ENCODE measurements around the gene ATP6V0C.

GRCh38 chr16:2471653-2472487 lies 41.9 kb upstream of the ATP6V0C start:
- TF ChIP-seq CTCF (conservative IDR thresholded peaks at IDR 0.05; ENCODE audit: low read depth, low read length) (no peak), EZH2 (IDR thresholded peaks at IDR 0.05; ENCODE audit: low read length, unreplicated experiment) (no peak)

Measured in PC-3 (cell line).